22Rv1 (cell line): ENCODE measurements around the gene TAOK2.

ENCODE experiments used
- CTCF ChIP-seq: fragments of 450-650 bp; IDR thresholded peaks from 2 replicates; pipeline ENCODE4 v1.5.1; 2017; ENCODE audit warnings: mild to moderate bottlenecking
- ZFX ChIP-seq: fragments of 450-650 bp; IDR thresholded peaks from 2 replicates; pipeline ENCODE4 v1.6.1; 2017; ENCODE audit warnings: antibody characterized with exemption, borderline replicate concordance

GRCh38 chr16:30024451-30024850 is 50.8 kb downstream of the TAOK2 start:
- no peak for TF ChIP-seq CTCF
- TF ChIP-seq ZFX = no peak
